Left lobe of liver (tissue), 2 donors: ENCODE data around the gene PGM2L1. TPM values are rescaled to one million over a fixed set of nuclear protein-coding genes. Genes with fewer than 3 reads are reported as not detected.

Experiments
- ATAC-seq: fragments of 200-7000 bp; cut with Tn5 transposase; one replicate; pipeline ENCODE4 v1.9.1; 2020; ENCODE audit warnings: mild to moderate bottlenecking, moderate library complexity
- DNase-seq: peaks from one replicate; pipeline ENCODE4 v3.0.0-alpha.2; 2020; ENCODE audit warnings: low spot score
- total RNA-seq: library from RNA; stranded (reverse); gene quantifications from one replicate; pipeline ENCODE4 v1.2.1, GENCODE V29; 2021
- donor health status: DM: no; HTN: no; CAD: no; lungs with moderate emphysema.
- donor health status: DM: no; HTN: yes; CAD: no.

Gene PGM2L1
- total RNA-seq, 1 donor from 2014 or later = 0.70 TPM

DNA sequence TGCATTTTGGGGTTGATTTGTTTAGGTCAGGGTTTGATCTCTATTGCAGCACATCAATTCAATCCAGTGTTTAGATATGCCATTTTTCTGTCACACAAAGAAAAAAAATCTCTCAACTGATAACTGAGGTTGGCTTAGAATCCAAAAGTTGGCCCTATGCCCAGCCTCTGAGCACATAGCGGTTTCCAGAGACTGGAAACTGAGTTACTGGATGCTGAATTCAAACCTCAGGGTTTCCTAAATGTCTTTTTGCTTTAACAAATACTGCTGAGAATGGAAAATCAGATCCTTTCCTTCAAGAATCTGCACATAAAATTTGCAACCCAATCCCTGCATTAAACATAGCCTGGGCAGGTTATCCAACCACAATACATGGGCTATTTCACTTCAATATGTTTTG is 90.8 kb downstream of the PGM2L1 start:
- DNase-seq = no peak
- no peak for ATAC-seq

DNA sequence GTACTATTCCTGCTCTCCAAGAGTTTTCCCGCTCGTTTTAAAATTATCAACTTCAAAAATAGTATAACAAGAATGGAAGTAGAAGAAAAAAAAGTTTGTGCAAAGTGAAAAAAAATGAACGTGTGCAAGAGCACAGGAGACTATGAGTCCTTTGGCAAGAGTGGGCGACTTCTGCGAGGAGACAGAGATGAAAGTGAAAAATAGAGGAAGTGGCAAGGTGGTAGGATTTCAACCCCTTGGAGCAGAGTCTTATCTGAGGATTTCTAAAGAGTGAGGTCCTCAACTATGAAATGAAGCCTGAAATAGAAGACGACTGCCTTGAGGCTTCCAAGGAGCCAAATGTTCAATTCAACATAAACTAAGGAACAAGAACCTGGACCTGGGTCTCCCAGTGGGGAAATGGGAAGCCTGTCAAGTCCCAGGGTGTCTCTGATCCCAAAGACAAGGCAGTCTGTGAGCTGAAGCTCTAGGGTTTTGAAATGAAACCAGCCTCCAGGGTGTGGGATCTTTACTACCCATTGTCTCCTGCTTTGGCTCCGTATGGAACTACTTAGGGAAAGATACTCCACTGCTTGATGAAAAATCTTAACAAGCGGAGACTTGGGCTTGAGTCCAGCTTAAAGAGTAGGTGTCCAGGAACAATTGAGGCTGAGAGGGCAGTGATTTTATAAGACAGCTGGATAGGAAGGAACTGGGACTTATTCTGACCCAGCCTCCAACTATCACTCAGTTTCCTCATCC is 91.6 kb downstream of the PGM2L1 start:
- no peak for ATAC-seq
- DNase-seq = no peak

DNA sequence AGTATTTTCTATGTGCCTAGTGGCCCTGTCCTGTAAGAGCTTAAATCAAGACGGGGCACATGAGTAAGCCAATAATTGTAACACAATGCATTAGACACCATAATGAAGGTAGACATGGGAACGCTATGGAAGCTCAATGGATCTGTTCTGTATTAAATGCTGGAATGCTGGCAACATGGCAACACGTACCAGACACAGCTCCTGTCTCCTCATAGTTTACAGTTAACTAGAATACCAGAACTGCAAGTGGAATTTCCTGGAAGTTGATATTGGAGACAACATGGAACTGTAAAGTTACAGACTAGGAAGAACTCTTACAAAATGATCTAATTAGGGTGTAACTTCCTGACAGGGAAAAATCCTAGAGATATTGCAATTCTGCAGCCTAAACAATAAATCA is 99.2 kb downstream of the PGM2L1 start:
- ATAC-seq (no peak), DNase-seq (no peak)

DNA sequence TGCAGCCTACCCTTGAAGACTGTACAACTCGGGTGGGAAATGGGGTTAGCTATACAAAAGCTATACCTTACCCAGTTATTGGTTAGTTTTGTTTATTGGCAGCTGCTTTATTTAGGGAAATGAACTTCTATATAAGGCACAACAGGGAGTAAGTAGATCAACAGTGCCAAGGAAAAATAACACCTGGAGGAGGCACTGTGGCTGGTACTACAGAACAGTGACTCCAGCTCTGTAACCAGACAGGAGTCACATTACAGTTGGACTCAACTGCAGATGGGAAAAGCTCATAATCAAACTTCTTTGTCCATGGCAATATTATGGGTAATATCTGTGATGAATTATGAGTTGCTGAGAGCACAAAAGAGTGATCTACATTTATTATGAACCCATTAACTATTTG is 100.7 kb downstream of the PGM2L1 start:
- no peak for ATAC-seq
- no peak for DNase-seq

DNA sequence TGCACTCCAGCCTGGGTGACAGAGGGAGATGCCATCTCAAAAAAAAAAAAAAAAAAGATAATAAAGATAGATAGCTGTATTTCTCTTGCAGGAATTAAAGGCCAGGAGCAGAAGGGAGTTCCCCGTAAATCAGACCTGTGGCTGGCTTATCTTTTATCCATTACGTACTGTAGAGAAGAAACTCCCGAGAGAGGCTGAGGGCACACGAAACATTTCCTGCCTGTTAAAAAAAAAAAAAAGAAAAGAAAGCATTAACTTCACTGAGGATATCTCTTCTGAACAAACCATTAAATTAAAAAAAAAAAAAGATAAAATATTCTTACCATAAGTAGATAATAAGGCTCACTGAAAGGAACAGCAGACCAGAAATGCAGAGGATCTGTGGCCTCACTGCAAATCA is 109.3 kb downstream of the PGM2L1 start:
- ATAC-seq (no peak), DNase-seq (no peak)

DNA sequence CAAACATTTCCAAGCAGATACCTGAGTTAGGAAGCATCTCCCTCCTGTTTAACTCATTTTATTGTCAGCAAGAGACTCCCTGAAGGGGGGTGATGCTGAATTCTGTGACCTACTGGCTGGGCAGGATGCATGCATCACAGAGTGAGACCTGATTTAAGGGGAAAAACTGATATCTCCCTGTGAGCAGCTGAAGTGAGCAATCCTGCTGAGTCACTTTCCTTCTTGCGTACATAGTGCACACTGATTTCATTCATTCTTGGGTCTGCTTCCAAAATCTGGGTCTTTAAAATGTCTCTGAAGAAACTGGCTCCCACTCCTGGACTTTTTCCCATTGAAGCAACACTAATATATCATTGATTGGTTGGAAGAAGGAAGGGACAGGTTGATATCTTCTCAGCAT is 110.1 kb downstream of the PGM2L1 start:
- ATAC-seq (no peak), DNase-seq (no peak)

DNA sequence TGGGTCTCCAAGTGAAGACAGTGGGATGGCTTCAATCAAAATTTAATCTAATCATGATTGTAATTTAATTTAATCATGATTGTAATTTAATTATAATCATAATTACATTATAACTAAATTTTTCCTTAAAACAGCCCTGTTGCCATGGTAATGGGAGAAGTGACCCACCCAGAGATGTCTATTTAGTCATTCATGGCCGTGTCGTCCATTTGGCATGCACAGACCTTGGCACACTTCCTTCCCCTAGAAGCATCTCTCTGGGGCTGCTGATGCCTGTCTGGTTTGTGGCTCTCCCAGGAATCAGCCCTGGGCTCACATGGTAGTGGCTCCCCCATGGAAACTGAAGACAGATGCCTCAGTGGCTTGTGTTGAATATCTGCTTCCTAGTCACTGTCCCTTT is 113.8 kb downstream of the PGM2L1 start:
- ATAC-seq (no peak), DNase-seq (no peak)

DNA sequence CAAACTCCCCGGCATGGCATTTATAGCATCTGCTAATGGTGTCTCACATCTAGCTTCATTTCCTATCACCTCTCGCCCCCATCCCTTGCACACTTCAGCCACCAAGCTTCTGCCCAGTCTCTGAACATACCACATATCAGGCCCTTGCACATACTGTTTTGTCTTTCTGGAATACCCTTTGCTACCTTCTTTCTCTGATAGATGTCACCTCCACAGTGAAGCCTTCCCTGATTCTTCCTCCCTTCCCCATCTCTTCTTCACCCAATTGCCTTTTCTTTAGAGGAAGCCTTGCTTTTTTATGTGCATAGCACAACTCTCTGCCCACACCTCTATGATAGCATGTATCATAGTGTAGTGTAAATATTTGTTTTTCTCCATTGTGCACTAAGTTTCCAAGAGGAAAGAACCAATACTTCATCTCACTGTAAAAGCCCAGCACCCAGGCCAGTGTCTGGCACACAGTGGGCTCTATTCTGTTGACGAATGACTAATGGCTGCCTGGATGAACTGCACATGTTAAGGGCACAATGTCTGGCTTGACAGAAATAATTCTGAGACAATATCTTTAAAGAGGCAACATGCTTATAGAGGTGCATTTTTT is 114.6 kb downstream of the PGM2L1 start:
- no peak for DNase-seq
- ATAC-seq = no peak

DNA sequence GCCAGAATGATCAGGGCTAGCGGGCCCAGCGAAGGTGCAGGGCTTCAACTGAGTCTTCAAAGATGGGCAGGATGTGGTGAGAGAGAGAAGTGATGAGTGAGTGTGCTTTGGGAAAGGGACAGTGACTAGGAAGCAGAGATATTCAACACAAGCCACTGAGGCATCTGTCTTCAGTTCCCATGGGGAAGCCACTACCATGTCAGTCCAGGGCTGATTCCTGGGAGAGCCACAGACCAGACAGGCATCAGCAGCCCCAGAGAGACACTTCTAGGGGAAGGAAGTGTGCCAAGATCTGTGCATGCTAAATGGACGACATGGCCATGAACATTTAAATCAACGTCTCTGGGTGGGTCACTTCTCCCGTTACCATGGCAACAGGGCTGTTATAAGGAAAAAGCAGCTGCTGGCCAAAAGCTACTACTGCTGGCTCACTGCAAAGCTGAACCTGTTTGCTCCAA is 115.3 kb downstream of the PGM2L1 start:
- DNase-seq = no peak

DNA sequence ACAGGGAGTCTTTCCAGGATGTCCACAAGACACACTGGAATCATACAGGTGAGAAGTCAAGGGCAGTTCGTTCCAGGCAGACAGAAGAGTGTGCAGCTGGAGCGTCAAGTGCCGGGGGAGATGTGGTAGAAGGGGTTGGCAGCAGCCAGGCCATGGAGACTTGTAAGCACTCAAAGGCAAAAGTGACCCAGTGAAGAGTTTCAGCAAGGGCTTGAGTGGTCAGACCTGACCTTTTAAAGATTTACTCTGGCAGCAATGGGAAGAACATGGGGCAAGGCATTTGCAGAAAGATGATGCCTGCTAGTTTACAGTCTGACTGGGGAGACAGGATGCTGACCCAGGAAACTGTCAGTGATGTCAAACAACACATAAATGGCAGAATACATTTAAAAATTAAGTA is 115.8 kb downstream of the PGM2L1 start:
- ATAC-seq = no peak
- no peak for DNase-seq

More for the DNA sequence above, 115.3 kb downstream of the PGM2L1 start:
- no peak for ATAC-seq

DNA sequence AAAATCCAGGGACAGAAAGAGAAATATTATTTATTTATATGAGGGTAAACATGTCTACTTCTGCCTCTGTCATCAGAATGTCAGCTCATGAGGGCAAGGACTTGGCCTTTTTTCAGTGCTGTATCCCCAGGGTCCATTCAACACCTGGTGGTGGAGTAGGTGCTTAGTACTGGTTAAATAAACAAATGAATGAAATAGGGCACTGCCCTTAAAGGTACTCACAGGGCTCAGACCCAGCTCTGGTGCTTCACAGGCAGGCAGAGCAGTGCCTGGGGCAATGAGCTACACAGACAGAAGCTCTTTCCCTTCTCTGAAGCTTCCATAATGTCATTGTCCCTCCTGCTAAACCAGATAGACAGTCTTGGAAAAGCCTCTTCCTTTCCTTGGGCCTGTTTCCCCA is 117.7 kb downstream of the PGM2L1 start:
- DNase-seq = no peak

More for the DNA sequence above, 117.7 kb downstream of the PGM2L1 start:
- ATAC-seq = no peak

Other genes starting within 250 kb of the PGM2L1 start
- 7.0 TPM for gene C2CD3, start 227.4 kb downstream of the PGM2L1 start, total RNA-seq
- 11.4 TPM for gene PPME1, start 227.1 kb downstream of the PGM2L1 start, total RNA-seq
- 0.23 TPM for gene P4HA3, start 86.8 kb downstream of the PGM2L1 start, total RNA-seq
- 2.1 TPM for gene KCNE3, start 69.1 kb upstream of the PGM2L1 start, total RNA-seq
- 2.7 TPM for gene LIPT2, start 95.3 kb upstream of the PGM2L1 start, total RNA-seq
- gene POLD3, start 194.1 kb upstream of the PGM2L1 start, total RNA-seq = 3.0 TPM